GM19035 (cell line): ENCODE measurements around the gene MYH9.

Source experiments
- ATAC-seq: cut with Tn5 transposase; IDR thresholded peaks from one replicate; pipeline ENCODE4 v1.9.1; 2021; ENCODE audit not compliant: unreplicated experiment

MYH9 gene

DNA sequence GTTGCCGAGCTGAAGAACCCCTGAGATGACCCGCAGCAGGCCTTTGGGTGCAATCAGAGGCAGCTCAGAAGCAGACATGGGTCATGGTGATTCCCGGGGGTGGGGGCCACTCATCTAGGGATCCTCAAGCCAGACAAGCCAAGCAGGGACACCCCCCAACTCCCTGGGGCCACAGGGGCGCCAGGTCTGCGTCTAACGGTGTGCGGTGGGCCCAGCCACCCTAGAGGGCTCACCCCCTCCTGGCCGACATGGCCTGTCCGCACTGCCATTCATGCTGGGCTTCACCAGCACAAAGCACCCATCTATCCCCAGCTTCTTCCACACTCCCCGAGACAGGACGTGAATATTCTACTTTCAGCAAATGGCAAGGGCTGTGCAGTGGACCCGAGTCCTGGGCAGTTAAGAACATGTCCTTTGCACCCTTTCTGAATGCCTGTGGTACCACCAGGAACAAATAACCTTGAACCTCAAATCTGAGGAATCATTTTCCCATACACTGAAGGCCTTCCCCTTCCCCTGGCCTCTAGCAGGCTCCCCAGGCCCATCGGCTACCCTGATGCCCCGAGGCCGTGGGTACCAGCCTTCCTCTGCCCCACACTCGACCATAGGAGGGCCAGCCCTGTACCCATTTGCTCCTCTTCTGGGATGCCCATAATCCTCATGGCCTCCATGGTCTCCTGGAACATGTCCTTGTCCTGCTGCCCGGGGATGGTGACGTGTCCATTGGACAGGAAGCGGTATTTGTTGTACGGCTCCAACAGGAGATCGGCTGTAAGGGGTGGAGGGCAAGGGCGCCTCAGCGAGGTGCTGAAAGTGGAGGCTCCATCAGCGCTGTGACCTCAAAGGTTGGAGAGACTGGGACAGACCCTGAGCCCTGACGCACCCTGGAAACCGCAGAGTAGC, 67.9 kb downstream of the MYH9 start:
- no peak for ATAC-seq

DNA sequence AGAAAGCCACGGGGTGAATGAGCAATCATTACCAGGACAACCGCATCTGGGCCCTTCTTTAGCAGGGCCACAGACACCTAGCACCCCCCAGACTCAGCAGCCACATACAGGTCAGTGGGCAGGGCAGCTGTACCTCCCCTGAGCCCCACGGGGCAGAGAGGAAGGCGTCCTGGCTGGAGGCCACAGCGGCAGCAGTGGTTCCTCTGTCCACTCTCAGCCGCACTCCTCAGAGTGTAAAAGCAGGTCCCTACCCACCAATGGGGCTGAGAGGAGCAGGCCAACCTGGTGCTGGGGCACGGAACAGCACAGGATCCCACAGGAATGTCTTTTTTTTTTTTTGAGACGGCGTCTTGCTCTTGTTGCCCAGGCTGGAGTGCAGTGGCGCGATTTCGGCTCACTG, 69.3 kb downstream of the MYH9 start:
- no peak for ATAC-seq

DNA sequence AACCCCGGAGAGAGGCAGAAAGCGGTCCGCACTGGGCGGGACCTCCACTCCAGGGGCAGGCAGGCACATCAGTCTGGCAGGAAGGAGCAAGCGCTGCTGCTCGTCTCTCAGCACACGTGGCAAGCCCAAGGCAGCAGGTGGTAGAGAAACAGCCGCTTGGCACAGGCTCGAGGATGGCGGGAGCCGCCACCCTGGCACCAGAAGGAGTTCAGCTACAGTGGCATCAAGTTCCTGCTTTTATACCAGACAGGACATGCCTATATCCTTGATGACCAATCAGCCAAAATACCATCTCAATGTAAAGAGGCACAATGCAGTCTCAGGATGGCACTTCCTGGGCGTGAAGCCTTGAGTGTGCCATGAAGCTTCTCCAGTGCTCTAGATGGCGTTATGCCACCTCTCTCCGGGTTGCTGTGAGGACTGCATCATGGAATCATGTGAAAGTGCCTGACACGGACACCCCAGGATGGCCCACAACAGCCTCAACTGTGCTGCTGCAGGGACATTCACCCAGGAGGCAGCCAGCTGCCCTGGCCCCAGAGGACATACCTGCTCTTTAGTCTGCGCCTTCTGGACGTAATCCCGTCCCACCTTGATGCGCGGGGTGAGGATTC, 70.0 kb downstream of the MYH9 start:
- ATAC-seq = no peak

DNA sequence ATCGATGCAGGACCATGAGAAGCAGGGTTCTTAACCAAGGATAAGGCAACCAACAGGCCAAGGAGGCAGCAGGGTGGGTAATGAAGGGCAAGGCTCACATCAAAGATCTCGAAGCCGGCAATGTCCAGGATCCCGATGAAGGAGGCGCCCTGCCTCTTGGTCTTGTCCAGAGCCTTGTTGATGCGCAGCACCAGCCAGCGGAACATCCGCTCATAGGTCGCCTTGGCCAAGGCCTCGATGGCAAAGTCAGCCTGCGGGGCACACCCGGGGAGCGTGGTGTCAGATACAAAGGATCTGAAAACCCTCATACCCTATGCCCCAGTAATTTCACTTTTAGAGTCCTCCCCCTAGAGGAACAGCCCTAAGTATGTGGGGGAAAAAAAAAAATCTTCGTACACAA, 71.3 kb downstream of the MYH9 start:
- ATAC-seq = no peak

DNA sequence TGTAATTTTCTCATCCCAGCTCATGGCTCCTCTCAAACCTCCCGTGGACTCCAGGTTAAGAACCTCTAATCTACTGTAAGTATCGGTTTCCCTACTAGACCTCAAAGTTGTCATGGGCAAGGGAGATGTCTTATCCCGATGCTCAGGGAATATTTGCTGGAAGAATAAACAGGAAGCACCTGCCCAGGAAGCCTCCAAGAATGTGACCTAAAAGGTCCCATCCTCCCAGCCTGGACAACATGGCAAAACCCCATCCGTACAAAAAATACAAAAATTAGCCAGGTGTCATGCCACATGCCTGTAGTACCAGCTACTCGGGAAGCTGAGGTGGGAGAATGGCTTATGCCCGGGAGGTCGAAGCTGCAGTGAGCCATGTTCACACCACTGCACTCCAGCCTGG, 72.4 kb downstream of the MYH9 start:
- ATAC-seq = no peak

DNA sequence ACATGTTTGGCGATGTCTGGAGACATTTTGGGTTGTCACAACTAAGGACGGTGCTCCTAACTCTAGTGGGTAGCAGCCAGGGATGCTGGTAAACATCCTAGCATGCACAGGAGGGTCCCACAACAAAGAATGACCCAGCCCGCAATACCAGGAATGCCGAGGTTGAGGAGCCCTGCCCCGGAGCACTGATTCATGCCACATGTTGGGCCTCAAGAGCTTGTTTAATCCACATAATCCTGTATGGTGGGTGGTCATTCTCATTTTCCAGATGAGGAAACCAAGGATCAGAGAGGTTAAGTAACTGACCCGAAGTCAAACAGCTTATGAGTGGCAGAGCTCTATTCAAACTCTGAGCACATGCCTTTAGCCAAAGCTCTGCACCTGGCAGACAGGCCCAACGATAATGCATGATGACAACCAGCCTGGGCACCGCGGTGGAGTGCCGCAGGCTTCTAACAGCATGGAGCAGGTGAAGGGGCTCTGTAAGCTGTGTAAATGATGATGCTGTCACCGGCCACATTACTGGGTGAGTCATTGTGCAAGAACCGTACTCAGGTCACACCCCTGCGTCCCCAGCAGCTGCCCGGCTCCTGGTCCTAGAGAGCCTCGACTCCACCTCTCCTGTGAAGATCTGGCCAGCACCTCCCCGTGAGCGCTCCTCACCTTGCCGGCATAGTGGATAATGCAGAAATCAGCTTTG, 76.2 kb downstream of the MYH9 start:
- ATAC-seq = no peak

DNA sequence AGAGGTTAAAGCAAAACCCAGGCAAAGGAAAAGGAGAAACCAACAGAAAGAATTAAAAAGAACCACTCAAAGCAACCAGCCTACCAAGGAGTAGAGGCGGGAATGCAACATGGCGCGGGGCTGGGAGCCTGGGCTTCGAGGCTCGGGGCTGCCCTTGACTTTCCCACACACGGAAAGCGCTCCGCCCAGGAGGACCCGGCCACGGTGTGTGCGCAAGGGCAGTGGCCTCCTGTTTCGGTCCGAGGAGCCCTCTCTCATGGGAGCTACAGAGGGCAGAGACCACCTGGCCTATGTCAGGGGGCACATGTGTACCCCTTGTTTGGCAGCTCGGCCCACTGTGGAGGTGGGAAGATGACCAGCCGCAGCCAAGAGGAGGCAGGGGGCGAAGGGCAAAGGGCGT, 78.9 kb downstream of the MYH9 start:
- ATAC-seq = no peak

DNA sequence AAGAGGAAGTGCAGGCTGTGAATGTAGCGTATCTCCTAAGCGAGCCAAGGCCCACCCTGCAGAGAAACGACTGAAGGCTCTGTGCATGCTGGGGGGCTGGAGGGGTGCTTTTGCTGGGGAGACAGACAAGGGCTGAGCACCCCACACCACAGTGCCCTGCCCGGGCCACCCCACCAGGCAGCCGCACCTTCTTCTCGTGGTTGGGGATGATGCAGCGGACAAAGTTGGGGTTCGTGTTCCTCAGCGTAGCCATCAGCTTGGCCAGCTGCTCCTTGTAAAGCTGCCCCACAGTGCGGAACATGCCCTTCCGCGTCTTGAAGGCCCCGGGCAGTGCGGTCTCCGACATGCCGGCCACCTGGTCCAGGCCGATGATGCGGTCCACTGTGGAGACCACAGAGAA, 81.5 kb downstream of the MYH9 start:
- no peak for ATAC-seq

DNA sequence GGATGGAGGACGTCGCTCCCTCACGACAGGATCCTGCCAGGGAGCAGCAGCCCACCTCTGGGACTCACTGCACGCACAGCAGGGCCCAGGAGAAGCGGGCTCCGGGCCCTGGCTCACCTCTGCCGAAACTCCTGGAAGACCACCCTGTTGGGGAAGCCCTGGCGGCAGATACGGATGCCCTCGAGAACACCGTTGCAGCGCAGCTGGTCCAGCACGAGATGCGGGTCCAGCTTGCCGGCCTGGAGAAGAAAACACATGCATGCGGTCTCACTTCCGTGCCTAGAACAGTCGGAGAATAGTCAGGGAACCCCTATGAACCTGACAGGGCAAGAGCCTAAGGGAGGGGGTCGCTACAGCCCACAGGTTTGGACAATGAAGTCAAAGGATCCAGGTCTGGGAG, 82.0 kb downstream of the MYH9 start:
- no peak for ATAC-seq

DNA sequence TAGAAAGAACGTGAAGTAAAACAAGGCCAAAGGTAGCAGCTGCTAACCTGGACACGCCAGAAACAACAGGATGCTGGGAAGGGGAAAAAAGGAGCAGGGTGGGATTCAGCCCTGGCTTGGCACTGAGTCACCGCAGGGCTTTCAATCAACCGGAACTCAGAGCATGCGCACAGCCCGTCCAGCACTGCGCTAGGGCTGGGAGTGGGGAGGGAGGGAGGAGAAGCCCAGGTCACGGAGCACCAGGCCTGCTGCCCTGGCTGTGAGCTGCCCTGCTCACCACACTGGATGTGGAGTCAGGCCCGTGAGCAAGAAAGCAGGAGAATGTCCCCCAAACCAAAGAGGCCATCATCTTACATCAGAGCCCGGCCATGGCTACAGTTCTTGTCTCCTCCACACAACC, 83.3 kb downstream of the MYH9 start:
- no peak for ATAC-seq

DNA sequence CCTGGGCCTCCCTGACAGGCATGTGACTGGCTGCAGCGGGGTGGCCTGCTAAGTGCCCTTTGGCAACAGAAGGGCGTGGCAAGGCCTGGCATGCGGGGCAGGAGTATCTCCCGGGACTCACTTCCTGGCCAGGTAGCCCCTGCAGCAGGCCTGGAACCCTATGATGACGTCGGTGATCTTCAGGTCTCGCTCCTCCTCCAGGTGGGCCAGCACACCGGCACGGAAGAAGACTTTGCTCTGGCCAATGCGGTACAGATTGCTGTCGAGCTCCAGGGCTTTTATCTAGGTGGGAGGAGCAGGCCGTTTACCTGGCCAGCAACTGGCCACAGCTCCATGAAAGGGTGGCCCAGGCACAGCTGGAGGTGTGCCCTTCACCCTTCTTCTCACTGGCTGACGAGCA, 83.9 kb downstream of the MYH9 start:
- ATAC-seq = no peak

DNA sequence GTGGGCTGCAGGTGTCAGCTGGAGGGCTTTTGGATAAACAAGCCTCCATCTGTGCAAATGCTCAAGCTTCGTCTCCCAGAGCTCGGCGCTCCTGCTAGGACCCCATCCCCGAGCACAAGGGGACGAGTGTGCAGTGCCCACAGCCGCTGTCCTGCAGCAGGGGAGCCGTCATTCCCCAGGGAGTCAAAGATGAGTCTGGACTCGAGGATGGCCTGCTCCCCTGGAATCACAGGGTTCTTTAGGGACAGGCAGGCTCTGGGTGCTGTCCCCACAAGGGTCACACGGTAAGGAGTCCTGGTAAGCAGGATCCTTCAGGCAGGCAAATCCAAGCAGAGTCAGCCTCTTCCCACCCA, 84.7 kb downstream of the MYH9 start:
- ATAC-seq = no peak

DNA sequence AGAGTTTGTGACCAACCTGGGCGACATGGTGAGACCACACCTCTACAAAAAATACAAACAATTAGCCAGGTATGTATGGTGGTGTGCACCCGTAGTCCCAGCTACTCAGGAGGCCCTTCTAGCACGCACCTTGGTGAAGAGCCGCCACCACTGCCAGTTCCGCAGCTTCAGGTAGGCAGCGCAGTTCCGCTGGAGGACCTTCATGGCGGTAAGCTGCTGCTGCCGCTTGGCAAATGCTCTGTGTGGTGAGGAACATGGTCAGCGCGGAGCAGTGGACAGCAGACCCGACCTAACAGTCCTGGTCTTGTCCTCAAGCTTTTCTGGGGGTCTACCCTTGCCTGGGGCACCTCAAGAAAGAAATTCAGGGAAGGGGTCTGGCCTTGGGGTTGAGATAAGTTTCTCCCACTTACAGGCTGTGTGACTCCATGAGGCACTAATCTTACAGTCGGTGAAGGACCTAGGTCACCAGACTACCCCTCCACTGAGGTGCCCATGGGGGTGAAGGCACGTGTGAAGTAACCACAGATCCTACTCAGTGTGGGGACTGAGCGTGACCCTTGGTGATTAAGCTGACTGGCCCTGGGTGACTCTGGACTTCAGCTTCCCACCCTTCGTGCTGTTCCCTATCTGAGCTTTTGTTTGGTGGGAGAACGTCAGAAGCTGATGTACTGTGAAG, 85.2 kb downstream of the MYH9 start:
- ATAC-seq = no peak

DNA sequence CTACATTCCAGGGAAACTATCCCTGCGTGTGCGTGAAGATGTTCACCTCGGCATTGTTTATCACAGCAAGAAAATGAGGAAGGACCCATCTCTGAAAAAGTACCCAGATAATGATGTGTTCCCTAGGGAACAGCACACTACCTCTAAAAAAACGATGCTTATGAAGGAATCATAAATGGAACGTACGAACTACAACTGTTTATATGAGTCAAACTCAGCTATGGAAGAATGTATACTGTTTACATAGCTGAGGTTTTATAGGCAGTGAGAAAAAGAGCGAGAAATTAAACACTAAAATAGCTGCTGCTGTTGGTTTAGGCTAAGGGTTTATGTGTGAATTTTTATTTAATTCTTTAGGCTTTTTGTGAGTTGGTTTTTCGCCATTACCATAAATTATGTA, 85.9 kb downstream of the MYH9 start:
- ATAC-seq = no peak

DNA sequence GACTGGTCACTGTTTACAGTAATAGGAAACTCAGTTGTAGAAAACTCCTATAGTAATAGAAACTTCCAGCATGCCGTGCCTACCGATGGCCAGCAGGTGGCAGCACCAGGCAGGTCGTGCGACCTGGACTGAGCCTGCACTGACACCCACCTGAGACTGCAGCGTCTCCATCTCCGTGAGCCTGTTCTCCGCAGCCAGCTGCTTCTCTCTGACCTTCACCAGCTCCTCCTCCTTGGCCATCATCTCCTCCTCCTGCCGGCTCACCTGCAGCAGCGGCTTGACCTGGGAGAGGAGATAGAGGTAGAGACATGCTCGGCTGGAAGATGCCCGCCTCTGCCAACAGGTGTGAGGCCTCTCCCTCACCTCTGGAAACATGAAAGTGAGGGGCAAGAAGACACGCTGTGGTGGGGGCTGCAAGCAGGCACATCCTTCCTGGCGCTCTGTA, 86.4 kb downstream of the MYH9 start:
- ATAC-seq = no peak

DNA sequence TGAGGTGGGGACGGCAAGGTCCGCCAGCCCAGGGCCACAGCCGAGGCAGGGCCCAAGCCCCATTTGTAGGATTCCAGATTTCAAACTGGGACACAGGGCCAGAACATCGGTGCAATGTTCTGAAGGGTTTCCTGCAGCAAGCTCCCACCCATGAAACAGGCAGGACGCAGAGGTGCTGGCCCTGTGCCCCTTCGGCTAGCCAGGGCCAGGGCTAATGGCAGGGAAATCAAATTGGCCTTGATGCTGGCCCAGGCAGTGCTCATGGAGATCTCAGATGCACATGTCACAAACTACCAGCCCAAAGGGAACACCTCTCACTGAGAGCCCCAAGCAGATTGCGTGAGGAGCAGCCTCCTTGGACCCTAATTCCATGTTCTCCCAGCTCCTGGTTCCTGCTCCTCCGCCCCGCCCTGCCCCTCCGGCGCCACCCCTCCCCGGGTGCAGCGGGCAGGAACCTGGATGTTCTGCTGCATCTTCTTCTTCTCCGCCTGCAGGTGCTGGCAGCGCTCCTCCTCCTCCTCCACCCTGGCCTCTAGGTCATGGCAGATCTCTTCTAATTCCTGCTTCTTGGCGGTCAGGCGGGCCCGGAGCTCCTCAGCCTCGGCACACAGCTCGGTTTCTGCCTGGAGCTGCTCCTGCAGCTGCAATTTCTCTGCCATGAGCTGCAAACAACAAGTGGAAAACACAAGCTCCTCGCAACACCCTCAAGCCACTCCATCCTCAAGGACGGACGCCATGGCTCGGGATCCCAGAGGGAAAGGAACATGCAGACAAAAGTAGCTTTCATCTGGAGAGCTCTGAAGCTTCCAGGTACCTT, 87.2 kb downstream of the MYH9 start:
- no peak for ATAC-seq

DNA sequence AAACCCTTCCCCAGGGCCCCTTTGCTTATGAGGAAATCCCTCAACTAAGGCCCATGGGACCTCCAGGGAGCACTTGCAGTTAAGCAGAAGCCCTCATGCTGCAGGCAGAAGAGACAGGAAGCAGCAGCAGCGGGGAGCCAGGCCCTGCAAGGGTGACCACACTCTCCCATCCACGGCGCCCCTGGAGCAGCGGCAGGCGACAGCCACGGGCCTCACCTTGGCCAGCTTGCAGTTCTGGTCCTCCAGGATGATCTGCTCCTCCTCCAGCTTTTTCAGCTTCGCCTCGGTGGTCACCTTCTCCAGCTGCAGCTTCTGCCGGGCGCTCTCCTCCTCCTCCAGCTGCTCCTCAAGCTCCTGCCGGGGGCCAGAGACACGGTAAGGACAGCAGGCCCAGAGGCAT, 87.9 kb downstream of the MYH9 start:
- no peak for ATAC-seq

DNA sequence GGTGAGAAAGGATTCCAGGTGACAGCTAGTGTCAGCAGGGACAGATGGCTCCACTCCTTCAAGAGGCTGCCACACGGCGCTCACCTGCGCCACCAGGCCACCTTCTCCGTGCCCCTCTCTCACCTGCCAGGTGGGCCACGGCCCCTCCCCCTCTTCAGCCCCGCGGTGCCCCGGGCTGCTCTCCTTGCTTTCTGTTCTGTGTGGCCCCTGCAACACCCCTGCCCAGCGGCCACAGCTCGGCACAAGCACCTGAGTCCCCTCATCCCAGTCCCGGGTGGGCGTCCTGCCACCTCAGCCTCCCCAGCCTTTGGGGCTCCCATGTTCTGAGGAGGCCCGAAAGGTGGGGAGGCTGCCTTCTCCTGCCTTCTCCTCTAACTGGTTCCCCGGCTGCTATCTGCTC, 88.5 kb downstream of the MYH9 start:
- no peak for ATAC-seq

DNA sequence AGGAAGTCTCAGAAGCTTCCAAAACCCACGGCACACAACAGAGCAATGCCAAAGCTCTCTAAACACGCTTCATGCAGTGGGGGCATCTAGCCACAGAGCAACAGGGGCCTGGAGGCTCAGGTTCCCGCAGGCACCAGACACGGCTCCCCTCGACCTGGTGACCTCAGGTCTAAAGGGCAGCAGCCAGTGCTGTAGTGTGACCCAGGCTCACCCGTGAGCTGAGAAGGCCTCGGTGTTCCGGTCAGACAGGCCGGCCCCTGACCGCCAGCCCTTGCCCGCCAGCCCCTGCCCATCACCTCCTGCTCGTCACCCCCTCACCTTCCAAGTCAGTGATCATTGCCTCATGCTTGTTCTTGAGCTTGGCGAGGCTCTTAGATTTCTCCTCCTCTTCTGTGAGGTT, 89.2 kb downstream of the MYH9 start:
- no peak for ATAC-seq

DNA sequence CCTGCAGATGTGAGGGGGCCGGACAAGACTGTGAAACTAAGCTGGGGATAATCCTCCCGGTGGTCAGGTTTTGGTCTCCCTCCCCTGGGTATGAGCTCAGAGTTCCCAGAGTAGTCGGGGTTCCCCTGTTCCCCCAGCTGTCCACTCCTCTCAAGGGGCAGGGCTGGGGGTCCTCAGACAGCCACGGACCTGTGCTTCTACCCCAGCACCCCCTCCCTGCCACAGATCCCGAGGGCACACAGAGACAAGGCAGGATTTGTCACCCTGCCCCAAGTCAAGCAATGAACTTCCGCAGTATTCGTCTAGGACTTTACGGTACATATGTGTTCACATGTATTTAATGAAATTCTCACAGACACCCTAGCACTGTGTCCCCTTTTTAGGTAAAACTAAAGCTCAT, 89.6 kb downstream of the MYH9 start:
- ATAC-seq = no peak

DNA sequence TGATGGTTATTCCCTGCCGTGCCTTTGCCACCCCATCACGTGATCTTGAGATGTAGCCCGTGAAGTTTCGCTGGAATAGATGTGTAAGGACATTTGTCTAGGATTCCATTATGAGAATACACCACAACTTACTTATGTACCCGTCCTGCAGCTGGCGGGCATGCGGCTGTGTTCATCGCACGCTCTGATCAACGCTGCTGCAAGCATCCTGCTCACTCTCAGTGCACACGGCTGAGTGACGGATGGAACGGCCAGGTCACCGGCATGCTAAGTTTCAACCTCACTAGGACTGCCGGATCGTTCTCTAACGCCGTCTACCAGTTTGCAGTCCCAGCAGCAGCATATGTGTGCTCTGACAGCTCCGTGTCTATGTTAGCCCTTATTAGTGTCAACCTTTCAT, 90.2 kb downstream of the MYH9 start:
- no peak for ATAC-seq
